Endometrium (tissue), 2 donors: ENCODE results near the gene ABHD8.

ENCODE experiments used
- FAIRE-seq: peaks from 2 replicates; lab custom pipeline; 2012; peaks lifted over from hg19 to GRCh38; lab: Jason Lieb, UNC
- donor health status: control.
- donor health status: control.

ABHD8 gene

DNA sequence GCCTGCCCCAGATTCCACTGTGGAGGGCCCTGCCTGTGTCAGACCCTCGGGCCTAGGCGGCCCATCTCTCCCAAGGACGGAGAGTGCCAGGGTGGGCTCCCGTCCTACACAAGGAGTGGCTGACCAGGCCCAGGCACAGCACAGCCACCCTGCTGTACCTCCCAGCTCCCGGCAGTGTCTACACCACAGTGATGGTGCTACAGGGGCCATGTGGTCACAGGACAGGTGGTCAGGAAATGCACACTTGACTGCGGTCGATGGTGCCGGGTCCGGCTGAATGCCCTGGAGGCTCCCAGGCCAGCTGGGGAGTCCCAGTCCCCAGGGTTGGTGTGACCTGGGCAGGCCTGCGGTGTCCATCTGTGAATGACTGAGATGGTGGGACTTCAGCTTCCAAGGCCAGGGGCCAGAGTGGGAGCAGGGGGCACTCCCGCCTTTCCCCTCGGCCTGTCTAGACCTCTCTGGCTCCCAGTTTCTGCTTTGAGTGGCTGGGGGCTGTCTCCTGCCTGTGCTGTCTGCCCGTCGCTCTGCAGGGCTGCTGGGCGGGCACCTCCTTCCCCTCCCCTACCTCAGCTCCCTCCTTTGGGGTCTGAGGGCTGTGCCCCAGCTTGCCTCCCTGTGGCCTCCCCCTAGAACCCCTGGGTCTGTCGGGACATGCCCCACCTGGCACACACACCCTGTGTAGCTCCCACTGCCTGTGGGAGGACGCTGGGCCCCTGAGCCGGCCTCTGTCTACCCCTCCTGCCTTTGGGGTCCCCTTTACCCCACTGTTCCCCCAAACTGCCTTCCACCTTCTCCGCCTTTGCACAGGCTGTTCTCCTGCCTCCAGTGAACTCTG lies 18.6 kb upstream of the ABHD8 start:
- no peak for FAIRE-seq

DNA sequence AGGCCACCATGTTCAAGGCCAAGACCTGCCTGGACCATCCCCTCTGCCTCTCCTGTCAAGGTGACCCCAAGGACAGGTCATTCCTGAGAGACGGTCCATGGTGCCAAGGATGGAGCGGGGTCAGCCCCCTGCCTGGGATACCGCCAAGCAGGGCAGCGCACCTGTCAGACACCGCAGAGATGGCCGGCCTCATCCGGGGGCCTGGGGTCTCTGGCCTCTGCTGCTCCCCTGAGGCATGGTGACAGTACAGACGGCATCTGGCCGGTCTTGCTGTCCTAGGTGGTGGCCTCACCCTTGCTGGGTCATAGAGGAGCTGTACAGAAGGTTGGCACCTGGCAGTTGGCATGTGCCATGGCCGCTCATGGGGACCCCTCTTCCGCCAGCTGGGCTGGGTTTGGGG lies 17.2 kb upstream of the ABHD8 start:
- FAIRE-seq, result no peak

DNA sequence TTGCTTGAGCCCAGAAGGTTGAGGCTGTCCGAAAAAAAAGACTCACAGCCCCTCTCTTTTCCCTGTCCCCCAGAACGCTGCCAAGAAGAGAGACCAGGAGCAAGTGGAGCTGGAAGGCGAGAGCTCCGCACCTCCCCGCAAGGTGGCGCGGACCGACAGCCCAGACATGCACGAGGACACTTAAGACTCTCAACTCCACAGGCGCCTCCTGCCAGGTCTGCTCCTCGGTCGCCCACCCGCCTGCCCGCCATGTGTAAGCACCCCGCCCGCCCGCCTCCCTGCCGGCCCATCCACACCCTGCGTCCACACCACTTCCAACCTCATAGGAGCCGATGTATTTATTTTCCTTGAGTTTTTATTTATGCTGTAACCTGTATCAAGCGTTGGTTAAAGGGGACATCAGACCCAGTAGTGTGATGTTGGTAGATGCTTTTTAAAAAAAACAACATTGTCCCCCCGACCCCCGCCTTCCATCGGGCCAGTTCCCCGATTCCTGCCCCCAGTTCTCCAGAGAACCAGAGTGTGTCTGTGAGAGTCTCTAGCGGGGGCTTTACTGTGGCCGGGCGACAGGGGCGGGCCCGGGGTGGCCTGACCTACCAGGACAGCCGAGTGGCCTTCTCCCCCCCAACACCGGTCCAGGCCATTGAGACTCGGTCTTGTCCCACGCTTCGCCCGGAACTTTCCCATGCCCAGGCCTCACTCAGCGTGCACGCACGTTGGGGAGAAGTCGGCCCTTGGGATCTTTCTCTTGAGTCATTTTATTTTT lies 16.4 kb upstream of the ABHD8 start:
- FAIRE-seq, result no peak

DNA sequence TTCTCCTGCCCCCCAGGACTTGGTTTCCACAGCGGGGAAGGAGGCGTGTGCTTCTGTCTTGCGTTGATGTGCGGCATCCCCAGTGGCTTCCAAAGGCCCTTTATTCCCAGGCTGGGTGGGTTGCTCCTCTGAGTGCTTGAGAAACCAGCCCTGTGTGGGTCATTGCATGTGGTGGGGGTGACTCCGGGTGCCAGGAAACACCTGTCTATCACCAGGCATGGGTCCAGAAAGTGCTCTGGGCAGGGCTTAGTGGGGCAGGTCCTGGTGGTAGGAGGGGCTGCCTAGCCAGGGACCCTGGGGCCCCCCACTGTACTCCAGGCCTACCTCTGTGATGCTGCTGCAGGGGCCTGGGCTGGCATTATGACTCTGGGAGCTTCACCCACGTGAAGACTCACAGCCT lies 15.7 kb upstream of the ABHD8 start:
- no peak for FAIRE-seq

DNA sequence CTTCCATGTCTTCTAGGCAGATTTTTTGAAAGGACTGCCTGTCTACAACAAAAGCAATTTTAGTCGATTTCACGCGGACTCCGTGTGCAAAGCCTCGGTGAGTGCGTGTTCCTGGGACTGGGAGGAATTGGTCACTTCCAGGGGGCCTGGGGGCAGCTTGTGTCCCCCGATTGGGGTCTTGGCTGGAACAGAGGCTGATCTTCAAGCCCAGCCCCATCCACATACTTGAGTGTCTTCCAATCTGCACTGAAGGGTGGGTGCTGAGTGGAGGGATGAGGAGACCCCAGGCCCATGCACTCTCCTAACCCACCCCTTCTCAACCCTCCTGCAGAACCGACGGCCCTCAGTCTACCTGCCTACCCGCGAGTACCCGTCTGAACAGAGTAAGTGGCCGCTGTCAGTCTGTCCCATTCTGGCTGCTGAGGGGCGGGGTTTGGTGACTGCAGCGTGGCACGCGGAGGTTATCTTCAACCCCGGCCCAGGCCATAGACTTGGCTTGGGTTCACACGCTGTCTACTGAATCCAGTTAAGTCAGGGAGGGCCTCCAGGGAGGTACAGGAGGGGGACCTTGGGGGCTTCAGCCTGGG lies 10.9 kb upstream of the ABHD8 start:
- FAIRE-seq, result no peak

DNA sequence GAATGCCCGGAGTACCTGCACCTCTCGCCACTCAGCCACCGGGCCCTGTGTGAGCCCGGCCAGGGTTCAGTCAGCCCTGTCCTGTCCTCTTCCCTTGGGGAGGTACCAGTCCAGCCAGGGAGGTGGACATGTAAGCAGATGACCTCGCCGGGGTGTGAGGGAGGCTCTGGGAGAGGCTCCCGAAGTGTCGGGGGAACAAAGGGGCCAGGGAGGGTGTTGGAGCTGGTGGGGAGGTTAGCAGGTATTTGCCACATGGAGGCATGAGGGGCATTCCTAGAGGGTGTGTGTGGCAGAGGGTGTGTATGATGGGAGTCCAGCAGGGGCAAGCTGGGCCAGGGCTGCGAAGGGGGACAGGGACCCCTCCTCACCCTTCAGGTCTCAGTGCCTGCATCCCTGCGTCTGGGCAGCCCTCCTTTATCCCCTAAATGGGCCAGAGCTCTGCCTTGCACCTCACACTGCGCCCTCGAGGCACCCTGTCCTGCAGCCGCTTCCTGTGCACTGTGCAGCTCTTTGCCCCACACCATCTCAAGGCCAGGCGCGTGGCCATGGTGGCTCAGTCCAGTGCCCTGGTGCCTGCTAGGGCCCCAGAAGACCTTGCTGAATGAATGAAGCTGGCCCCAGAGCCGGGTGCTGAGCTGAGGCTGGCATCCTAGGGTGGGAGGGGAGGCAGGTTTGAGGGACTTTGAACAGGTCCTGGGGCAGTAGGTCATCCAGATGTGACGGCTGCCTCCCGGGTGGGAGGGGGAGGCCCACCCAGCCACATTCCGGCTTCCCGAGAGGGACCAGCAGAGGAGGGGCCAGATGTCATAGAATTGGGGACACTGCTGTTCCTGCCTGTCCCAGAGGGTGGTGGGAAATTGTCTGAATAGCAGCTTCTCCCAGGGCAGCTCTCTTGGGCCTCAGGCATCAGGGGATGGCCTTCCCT lies 9.2 kb upstream of the ABHD8 start:
- no peak for FAIRE-seq

DNA sequence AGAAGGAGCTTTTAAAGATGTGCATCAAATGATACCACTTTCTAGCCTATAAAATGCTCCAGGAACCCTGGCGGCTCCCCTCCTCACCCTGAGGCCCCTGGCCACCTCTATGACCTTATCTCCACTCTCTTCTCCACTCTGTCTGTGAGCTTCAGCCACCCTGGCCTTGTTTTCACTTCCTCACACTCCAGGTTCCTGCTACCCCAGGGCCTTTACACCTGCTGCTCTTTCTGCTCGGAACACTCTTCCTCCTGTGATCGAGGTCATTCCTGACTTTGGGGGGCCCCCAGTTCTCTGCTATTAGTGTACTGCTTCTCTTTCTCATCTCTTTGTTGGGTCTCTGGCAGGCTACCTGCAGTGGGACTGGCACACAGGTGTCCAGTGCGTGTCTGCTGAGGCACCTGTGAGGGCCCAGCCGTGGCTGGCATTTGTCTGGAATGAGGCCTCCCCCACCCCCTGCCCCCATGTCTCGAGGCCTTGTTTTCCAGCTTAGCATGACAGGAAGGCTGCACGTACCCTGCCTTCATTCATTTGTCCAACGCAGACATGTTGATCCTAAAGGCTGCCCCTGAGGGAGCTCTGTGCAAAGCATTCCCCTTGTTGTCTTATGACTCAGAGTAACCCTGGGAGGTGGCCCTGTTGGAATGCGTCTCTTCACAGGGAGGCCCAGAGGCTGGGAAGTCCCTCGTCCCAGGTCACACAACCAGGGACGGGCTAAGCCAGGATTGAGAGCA lies 8.4 kb upstream of the ABHD8 start:
- FAIRE-seq, result no peak

DNA sequence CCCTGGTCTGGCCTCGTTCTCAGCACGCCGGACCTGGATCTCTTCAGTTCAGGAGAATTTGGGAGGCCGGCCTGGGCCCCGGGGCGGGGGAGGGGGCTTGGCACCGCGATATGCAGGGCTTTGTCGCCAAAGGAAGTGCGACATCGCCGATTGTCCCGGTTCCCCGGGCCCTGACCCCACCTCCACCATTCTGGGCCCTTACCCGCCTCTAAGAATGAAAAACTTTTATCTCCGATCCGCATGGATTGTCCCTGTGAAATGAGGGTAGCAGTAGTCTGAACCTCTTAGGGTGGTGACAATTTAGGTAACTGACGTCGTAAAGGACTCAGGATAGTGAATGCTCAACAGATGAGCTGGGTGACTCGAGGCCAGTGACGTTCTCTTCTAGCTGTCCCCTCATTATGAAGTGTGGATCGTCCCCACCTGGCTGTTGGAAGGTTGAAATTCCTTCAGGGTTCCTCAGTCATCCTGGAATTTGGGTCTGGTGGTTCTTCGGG lies 6.8 kb upstream of the ABHD8 start:
- FAIRE-seq, result no peak

DNA sequence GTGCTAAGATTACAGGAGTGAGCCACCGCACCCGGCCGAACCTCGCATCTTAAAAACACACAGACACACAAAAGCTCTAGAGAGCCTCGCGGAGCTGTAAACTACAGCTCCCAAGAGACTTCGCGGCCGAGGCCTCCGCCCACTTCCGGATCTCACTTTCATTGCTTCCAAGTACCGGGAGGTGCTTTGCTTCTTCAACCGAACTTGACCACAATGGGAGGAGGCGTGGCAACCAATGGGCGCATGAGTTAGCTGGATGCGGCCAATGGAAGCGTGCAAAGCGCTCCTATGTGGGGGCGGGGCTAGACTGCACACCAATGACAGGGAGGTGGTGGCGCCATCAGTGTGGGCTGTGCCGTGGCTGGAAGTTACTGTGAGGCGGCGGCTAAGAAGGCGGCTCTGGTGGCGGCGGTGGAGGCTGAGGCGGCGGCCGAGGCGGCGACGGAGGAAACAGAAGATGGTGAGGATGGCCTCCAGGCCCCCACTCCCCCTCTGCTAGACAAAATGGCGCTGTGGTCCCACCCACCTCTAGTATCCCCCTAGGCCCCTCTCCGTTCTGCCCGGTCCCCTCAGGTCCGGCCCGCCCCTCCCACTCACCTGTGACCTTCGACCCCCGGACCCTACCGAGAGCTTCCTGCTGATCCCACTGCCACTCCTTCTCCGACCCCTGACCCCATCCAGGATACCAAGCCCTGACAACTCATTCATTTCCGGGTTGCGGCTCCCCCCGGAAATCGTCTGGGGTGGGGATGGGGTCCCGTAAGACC lies 6.2 kb upstream of the ABHD8 start, which contains the start of gene DDA1:
Gene DDA1 (plus strand): TSS at position 366 of the 767 bp plus-strand sequence. CDS start 92 bp downstream, at position 458.
- FAIRE-seq, result peak; percentile 100

DNA sequence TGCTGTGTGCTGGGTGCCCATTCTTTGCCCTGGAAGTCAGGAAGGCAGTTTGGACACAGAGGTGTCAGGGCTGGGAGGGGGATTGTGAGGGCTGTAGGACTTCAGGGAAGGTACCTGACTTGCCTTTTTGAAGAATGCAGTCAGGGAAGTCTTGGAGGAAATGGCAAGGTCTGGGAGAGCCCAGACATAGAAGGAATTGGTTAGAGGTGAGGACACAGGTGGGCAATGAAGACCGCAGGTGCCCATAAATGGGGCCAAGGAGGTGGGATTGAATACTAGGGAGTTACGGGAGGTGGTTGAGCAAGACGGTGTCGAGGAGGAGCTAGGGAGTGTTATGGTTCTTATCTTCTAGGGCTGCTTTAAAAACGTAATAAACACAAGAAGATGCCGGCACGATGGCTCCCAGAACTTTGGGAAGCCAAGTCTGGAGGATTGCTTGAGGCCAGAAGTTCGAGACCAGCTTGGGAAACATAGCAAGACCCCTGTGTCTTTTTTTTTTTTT lies 4.7 kb upstream of the ABHD8 start:
- no peak for FAIRE-seq

DNA sequence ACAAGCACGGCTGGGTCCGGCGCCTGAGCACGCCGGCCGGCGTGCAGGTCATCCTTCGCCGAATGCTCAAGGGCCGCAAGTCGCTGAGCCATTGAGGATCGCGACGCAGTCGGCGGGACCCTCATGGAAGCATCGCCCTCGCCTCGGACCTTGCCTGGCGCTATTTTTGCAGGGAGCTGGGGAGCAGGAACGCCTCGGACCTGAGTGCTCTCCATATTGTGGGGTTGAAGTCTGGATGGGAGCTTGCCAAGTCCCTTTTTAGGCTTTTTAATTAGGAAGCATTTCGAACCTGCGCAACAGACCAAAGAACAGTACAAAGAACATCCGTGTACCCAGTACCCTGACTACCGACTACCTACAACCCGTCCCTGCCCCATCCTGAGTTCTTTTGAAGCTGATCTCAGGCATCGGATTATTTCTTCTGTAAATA lies 3.1 kb upstream of the ABHD8 start:
- FAIRE-seq, result no peak

DNA sequence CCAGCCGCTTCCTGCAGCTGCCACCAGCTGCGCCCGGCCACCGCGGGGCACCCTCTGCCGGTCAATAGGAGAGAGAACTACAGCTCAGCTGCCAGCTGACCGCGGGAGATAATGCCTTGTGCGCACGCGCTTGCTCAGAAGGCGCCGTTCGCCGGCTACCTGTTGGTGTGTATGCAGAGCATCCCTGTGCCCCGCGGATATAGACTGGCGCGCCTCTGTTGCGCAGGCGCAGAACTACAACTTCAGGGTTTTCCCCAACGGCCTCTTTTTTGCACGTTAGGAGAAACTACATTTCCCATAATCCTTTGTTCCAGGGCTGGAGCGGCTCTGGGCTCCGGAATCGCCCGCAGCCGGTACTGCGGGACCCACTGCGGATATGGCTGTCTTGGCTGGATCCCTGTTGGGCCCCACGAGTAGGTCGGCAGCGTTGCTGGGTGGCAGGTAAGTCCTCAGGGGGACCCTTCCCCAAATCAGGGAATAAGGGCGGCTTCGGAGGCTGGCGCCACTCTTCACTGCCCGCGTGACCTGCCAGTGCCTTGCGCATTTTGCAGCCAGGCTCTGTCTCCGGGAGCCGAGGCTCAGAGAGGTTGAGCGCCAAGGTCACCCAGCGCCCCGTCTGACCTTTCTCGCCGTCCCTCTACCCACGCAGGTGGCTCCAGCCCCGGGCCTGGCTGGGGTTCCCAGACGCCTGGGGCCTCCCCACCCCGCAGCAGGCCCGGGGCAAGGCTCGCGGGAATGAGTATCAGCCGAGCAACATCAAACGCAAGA lies 2.5 kb upstream of the ABHD8 start, which contains the start of gene MRPL34:
Gene MRPL34 (plus strand): TSS at position 356 of the 768 bp plus-strand sequence. CDS start 21 bp downstream, at position 377.
- peak; percentile 50 for FAIRE-seq

DNA sequence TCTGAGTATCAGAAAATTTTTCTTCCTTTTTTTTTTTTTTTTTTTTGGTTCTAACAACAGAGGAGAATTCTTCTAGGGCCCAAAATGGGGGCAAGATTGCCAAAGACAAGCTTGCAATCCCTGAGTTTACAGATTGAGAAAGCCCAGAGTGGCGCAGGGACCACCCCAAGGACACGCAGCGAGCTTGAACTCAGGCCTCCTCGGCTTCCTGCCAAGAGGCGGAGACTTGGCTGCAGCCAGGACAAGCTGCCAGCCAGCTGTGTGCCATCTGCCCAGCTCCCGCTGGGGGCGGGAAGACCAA lies 1.9 kb upstream of the ABHD8 start:
- no peak for FAIRE-seq

DNA sequence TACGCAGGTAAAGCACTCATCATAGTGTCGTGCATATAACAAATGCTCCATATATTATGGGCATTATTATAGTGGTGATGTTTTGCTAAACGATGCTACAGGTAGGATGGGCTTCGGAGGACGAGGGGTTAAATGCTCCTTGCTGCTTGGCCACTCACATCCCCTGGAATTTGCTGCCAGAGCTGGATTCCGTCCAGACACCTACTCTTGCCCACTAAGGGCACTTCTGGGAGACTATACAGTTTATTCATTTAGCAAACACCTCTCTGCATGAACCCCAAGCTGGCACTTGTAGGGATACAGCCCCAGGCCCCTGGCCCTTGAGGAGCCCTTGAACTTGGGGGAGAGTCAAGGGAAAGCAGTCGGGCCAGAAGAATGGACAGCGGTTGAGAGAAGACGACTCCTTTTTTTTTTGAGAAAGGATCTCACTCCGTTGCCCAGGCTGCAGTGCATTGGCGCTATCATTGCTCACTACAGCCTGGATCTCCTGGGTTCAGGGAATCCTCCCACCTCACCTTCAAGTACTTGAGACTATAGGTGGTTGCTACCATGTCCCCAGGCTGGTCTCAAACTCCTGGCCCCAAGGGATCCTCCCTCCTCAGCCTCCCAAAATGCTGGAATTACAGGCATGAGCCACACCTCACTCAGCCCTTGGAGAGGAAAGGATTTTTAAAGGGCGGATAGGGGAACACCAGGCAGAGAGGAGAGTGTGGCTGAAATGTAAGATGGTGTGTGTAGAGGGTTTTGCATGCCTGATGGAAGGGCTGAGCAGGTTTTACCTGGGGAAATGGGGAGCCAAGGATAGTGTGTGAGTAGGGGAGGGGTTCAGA lies 1.4 kb upstream of the ABHD8 start:
- FAIRE-seq, result no peak

DNA sequence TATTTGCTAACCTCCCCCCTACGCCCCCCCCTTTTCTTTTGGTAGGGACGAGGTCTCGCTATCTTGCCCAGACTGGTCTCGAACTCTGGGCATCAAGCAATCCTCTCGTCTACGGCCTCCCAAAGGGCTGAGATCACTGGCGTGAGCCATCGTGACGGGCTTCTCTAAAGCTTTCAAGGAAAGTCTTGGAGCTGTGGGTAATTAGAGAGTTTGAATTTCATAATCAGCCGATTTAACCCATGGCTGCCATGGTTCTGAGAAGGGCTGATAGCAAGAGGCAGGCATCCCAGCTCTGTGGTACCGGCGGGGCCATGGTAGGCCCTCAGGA lies 679 bp upstream of the ABHD8 start:
- no peak for FAIRE-seq

DNA sequence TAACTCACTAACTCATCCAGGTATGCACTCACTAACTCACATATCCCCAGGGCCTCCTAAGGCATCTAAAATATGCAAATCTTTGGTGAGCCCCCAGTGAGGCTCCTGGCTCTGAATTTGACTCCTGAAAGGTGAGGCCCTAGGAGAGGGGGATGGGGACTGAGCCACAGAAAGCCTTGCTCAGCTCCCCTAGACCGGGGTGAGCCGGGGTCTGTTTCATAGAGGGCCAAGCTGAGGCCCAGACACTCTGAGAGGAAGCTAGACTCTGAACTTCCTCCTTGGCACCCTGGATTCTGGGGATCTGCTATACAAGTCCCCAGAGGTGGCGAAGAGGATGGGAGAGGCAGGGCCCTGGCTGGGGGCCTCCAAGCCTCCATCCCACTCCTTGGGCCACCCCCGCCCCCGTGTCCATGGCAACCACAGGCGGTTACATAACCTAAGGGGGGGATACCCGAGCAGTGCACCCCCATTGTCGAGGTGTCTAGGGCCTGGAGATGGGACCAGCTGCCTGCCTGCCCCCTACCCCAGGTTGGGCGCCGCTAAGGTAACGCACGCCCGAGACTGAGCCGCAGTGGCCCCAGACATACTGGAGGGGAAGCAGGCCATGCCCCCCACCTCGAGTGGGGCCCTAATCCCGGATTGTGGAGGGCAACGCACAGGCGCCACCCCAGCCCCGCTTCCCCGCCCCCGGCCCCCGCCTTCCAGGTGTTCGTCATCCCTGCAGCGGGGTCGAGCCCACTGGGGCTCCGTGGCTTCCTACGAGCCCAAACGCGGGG lies 646 bp downstream of the ABHD8 start:
- FAIRE-seq, result no peak

DNA sequence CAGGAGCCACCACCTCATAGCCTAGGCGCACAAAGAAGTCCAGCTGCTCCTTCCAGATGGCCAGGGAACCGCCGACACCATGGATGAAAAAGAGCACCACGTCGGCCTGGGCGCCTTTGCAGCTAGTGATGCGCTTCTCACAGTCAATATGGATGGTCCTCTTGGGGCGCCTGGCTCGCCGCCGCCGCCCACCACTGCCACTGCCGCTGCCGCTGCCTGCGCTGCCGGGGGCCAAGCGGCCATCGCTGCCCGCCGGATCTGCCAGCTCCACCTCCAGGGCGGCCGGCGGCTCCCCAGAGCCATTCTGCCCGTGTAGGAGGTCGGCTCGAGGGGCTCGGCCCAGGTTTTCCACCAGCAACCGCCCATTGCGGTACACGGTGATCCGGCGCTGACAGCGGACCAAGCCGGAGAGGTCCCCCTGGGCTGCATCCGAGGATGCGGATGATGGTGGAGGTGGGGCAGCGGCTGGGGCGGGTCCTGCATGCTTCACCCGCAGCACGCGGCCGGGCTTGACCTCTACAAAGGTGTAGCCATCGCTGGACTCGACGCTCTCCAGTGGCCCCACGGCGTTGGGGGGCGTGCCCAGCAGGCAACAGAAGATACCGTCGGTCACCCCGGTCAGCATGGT lies 2.1 kb downstream of the ABHD8 start:
- FAIRE-seq, result no peak
